K562 treated with DMSO at 1 percent for 24 hours (cell line): ENCODE data around the gene PRR23C. TPM values are rescaled to one million over a fixed set of nuclear protein-coding genes. Genes with fewer than 3 reads are reported as not detected.

Experiments used
- total RNA-seq: library from RNA; unstranded; fragments of 300-600 nt; gene quantifications from 2 replicates; pipeline ENCODE4 v1.2.3, GENCODE V29; 2022; ENCODE audit warnings: low read depth; ENCODE audit not compliant: insufficient read depth

The PRR23C gene
- total RNA-seq = not detected in 2 replicates

DNA sequence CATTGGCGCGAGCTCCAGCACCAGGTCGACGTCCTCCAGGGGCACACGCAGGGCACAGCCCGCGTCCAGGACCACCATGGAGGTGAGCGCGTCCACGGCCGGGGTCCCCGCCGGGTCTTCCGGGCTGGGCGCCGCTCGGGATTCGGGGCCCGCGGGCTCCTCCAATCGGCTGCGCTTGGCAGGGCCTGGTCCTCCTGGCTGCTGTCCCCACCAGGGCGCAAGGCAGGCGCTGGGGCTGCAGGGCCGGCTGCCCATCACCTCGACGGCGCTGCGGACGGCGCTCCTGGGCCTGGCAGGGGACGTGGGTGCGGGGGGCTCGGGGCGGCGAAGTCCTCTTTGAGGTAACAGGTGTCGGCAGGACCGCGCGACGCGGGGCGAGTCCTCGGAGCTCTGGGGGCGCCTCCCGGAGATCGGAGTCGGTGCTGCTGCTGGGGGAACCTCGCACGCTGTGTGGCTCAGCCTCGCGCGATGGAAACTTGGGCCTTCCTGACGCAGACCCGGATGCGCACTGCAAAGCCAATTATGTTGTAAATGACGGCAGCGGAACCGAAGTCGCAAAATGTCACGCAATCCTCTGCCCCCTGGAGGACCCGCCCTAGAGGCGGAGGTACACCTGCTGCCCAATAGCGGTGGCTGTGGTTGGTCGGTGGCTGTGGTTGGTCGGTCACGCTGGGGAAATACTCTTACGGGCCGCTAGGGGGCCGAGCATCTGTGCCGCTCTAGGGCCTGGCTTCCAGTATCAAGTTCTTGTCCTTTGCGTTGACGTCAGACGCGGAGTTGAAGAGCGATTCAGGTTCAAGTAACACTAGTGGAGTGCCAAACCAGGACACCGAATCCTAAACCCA lies at the start of gene PRR23C:
TSS of gene PRR23C (minus strand) at position 527 of the 845 bp plus-strand sequence. CDS start at position 255, 272 bp downstream.

GRCh38 chr3:139020868-139021234 lies 23.8 kb downstream of the PRR23C start, which contains the start of gene PRR23B:
Gene PRR23B (minus strand): TSS chr3:139020926. CDS start chr3:139020661, 265 bp downstream.

DNA sequence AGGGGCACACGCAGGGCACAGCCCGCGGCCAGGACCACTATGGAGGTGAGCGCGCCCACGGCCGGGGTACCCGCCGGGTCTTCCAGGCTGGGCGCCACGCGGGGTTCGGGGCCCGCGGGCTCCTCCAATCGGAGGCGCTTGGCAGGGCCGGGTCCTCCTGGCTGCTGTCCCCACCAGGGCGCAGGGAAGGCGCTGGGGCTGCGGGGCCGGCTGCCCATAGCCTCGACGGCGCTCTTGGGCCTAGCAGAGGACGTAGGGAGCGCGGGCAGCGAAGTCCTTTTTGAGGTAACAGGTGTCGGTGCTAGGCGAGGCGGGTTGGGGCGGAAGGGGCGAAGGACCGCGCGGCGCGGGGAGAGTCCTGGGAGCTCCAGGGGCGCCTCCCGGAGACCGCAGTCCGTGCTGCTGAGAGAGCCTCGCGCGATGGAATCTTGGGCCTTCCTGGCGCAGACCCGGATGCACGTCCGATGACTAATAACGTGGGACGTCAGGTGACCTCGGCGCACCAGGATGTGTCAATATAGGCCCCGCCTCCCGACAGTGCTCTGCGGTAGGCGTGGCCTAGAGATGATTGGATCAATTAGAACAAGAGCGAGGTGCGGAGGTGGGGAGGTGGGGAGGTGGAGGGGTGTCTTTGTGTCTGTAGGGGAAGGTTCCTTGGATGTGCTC lies 38.5 kb downstream of the PRR23C start, which contains the start of gene PRR23A:
TSS of gene PRR23A (minus strand) at position 218 of the 666 bp plus-strand sequence. CDS start at position 218, 0 bp downstream.

Other genes starting within 250 kb of the PRR23C start
- gene PIK3CB, start 210.0 kb downstream of the PRR23C start, total RNA-seq = 38.5 and 39.7 TPM in 2 replicates
- gene FOXL2, start 97.8 kb downstream of the PRR23C start, total RNA-seq = 34.3 and 35.5 TPM in 2 replicates
- 9.1 and 13.9 TPM in 2 replicates for gene FOXL2NB, start 97.7 kb downstream of the PRR23C start, total RNA-seq
- not detected in 2 replicates for gene PRR23A, start 38.6 kb downstream of the PRR23C start, total RNA-seq
- not detected in 2 replicates for gene PRR23B, start 24.0 kb downstream of the PRR23C start, total RNA-seq